ENCODE data around the gene ACLY. TPM values are rescaled to one million over a fixed set of nuclear protein-coding genes. Genes with fewer than 3 reads are reported as not detected.

The ACLY gene
- total and polyA plus RNA-seq, 10 of the 15 experiments (the other 5 are each of a cell fraction or from before 2014, with no cell fraction given), result 32.6 to 224 (median 114) TPM

DNA sequence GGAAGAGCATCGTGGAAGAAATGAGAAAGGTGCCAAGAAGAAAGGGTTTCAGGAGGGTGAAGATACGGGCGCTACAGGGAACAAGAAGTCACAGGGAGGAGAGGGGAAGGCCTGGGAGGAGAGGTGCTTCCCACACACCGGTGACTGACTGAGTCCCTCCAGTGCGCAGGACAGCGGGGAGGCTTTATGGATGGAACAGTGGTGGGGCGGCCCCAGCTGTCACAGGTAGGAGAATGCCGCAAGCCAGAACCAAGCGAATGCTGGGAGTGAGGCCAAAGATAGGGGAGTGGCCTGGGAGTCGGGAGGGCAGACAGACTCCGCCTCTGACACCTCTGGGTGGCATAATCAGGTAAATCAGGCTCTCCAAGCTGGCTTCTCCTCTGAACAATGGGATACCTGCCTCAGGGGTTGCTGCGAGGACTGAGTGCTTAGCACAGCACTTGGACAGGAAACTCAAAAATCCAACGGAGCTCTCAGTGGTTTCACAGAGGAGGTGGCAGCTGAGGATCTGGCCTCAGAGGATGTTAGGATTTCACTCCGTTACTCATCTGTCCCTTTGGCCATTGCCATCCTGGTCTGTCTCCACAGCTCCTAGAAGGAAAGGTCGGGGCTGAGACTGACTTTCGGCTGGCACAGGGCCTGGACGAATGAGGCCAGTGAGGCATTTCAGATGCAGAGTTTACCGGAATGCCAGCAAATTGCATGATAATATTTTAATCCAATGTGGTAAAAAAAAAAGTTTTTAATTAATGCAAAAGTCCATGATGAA, 47.1 kb upstream of the ACLY start (continued):
- TF ChIP-seq GATAD2B (conservative IDR thresholded peaks at IDR 0.05; ENCODE audit: low read depth) (0 out of 2 replicates have a peak, but pooled peaks have one; percentile 17), CTCF (IDR thresholded peaks at IDR 0.05 in 2 of 3, conservative IDR thresholded peaks at IDR 0.05 in 1 of 3; ENCODE audit: control insufficient read depth in 2 of 3, extremely low read depth in 1 of 3, insufficient read depth in 1 of 3, low read depth in 3 of 3, low read length in 3 of 3) (peak in 1 of 3 experiments; percentile 17; a peak in 1 of 6 replicates), POU2F2 (IDR thresholded peaks at IDR 0.05; ENCODE audit: borderline replicate concordance, low read depth, low read length) (0 out of 3 replicates have a peak, but pooled peaks have one; percentile 11), YBX1 (IDR thresholded peaks at IDR 0.05) (no peak), NBN (IDR thresholded peaks at IDR 0.05) (peak; percentile 25; the same call in 1 of the 2 replicates), CHD4 (IDR thresholded peaks at IDR 0.05) (no peak), PAX8 (IDR thresholded peaks at IDR 0.05) (no peak), EGR1 (IDR thresholded peaks at IDR 0.05; ENCODE audit: borderline replicate concordance in 1 of 2, low read depth in 2 of 2, low read length in 2 of 2) (no peak), BCLAF1 (IDR thresholded peaks at IDR 0.05) (no peak), IKZF2 (IDR thresholded peaks at IDR 0.05) (peak; percentile 48 to 50; a peak in 1 of 4 replicates), ZNF592 (IDR thresholded peaks at IDR 0.05) (no peak)
- TF ChIP-seq, protein P1, sequence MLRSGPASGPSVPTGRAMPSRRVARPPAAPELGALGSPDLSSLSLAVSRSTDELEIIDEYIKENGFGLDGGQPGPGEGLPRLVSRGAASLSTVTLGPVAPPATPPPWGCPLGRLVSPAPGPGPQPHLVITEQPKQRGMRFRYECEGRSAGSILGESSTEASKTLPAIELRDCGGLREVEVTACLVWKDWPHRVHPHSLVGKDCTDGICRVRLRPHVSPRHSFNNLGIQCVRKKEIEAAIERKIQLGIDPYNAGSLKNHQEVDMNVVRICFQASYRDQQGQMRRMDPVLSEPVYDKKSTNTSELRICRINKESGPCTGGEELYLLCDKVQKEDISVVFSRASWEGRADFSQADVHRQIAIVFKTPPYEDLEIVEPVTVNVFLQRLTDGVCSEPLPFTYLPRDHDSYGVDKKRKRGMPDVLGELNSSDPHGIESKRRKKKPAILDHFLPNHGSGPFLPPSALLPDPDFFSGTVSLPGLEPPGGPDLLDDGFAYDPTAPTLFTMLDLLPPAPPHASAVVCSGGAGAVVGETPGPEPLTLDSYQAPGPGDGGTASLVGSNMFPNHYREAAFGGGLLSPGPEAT (IDR thresholded peaks at IDR 0.05; ENCODE audit: low read depth), result peak; percentile 47; the same call in 1 of the 2 replicates
- TF ChIP-seq, protein P2, sequence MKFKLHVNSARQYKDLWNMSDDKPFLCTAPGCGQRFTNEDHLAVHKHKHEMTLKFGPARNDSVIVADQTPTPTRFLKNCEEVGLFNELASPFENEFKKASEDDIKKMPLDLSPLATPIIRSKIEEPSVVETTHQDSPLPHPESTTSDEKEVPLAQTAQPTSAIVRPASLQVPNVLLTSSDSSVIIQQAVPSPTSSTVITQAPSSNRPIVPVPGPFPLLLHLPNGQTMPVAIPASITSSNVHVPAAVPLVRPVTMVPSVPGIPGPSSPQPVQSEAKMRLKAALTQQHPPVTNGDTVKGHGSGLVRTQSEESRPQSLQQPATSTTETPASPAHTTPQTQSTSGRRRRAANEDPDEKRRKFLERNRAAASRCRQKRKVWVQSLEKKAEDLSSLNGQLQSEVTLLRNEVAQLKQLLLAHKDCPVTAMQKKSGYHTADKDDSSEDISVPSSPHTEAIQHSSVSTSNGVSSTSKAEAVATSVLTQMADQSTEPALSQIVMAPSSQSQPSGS (IDR thresholded peaks at IDR 0.05; ENCODE audit: low read length), result no peak

All from GM12878 (cell line).